Hepatocyte (in vitro differentiated cells): Measurements from ENCODE around the gene EIF4EBP3.

Experiments
- EZH2 ChIP-seq: fragments of 200-600 bp; sonication (generic); IDR thresholded peaks from 2 replicates; pipeline ENCODE4 v1.6.1; 2016; ENCODE audit warnings: antibody characterized with exemption, mild to moderate bottlenecking, borderline replicate concordance
- EZH2phosphoT487 ChIP-seq: fragments of 200-600 bp; sonication (generic); IDR thresholded peaks from one replicate; pipeline ENCODE4 v1.6.1; 2018; ENCODE audit warnings: antibody characterized with exemption, mild to moderate bottlenecking, low read depth, moderate library complexity; ENCODE audit not compliant: unreplicated experiment, severe bottlenecking
- TF ChIP-seq, protein P1 (sequence below): fragments of 200-600 bp; sonication (generic); IDR thresholded peaks from 2 replicates; pipeline ENCODE4 v1.5.1; 2016; ENCODE audit warnings: antibody characterized with exemption, mild to moderate bottlenecking; ENCODE audit not compliant: poor library complexity

DNA sequence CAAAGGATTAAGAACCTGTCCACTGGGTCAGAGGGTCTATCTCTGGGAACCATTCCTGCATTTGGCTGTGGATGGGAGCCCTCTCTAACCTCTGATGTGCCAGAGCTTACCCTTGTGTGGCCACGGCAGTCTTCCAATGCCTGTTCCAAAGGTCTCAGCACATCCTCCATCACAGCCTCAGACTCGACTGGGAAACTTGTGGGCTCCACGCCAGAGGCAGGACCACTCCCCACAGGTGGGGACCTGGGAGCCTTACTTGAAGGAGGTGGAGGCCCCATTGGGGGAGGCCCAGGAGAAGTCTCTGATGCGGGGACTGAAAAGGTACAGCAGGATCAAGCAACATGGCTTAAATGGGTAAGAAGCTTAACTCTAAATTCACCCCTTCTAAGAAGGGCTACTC, 4.4 kb downstream of the EIF4EBP3 start:
- TF ChIP-seq, protein P1, sequence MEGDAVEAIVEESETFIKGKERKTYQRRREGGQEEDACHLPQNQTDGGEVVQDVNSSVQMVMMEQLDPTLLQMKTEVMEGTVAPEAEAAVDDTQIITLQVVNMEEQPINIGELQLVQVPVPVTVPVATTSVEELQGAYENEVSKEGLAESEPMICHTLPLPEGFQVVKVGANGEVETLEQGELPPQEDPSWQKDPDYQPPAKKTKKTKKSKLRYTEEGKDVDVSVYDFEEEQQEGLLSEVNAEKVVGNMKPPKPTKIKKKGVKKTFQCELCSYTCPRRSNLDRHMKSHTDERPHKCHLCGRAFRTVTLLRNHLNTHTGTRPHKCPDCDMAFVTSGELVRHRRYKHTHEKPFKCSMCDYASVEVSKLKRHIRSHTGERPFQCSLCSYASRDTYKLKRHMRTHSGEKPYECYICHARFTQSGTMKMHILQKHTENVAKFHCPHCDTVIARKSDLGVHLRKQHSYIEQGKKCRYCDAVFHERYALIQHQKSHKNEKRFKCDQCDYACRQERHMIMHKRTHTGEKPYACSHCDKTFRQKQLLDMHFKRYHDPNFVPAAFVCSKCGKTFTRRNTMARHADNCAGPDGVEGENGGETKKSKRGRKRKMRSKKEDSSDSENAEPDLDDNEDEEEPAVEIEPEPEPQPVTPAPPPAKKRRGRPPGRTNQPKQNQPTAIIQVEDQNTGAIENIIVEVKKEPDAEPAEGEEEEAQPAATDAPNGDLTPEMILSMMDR, result no peak
- TF ChIP-seq EZH2, result no peak
- TF ChIP-seq EZH2phosphoT487, result no peak
